ENCODE data around the gene DAPK2. TPM values are rescaled to one million over a fixed set of nuclear protein-coding genes. Genes with fewer than 3 reads are reported as not detected.

DAPK2 gene
- total and polyA plus RNA-seq, 3 experiments from 2014 or later = 2.2 to 5.5 (median 4.4) TPM

DNA sequence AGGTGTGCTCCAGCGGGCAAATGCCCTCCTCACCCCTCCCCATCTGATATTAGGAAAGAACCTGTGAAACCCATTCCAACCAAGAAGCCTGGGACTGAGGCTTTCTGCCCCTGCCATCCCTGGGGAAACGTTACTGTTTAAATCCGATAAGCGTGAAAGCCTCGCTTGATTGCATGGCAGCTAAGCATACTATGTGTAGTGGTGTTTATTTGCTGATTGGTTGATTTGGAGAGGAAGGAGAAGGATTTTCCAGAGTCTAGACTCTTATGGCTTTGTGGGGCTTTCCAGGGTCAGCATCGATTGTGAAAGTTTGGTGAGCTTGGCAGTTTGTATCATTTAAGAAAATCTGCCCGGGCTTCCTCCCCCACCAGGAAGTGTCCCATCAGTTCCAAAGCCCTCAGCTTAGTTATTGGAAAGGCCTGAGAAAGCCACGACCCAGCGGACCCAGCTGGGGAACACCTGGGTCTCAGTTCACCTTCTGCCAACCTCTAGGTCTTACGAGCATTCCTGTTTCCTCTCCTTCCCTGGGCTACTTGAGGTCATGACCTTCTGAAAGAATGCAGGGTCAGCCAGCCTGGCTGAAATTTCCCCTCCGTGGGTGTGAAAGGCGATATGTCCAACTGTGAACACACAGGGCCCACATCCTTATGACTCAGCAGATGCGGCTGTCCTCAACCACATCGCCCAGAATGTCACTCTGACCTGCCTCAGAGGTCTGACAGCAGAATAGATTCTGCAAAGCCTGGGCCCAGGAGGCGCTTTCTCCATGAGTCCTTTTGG is 149.8 kb downstream of the DAPK2 start:
- Mint-ChIP-seq H3K4me1 (peaks cover 67 to 76% (median 71%) of the 10 kb centered on the region in 3 donors), H3K9me3 (no peaks in the 10 kb centered on the region), H3K36me3 (no peaks in the 10 kb centered on the region), H3K4me3 (peak overlapping the region in 6 of 7 donors; percentile 7 to 60 (median 51)), H3K27ac (peak overlapping the region; percentile 7 to 77 (median 63)), H3K27me3 (no peaks in the 10 kb centered on the region)
- CTCF ChIA-PET = interaction anchor here (1.1 to 1.3 kb wide), 2 partner anchors 114 to 144 kb away, joined by 3 read pairs; no protein-coding TSS in a partner anchor
- POLR2A ChIA-PET = no interaction called here
- Histone ChIP-seq H3K27me3 (ENCODE audit: insufficient read depth, low read length, poor library complexity, severe bottlenecking) (no peaks in the 10 kb centered on the region), H3K27ac (ENCODE audit: low read depth, low read length) (peak overlapping the region; percentile 68), H3K4me3 (ENCODE audit: low read length) (no peak overlapping the region), H3K9me3 (ENCODE audit: low read length) (no peaks in the 10 kb centered on the region), H3K36me3 (ENCODE audit: insufficient read depth, low read length) (no peaks in the 10 kb centered on the region), H3K4me1 (ENCODE audit: insufficient read depth, low read length) (peaks cover 73% of the 10 kb centered on the region)
- DNase-seq = no peak

DNA sequence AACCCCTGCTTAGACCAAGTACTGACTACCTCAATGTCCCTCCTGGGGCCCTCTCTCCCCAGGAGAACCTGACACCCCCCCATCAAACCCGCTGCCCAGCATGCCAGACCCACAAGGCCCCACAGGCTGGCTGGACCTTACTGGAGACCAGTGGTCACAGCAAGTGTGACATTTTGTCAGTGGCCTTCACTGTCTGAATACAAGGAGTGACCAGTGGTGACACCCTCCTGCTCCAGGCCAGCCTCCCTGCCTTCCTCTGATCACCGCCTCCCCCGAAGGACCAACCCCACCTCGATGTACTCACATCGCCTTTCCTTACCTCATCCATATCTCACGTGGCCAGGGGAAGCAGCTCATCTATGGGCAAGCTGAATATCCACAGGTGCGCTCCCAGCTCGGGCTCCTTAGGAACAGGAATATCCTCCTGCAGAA is 150.5 kb downstream of the DAPK2 start:
- no peaks in the 10 kb centered on the region for H3K9me3 ChIP-seq (ENCODE audit: low read length)
- Mint-ChIP-seq H3K27ac (peak overlapping the region in 7 of 8 donors; percentile 19 to 75 (median 64)), H3K9me3 (no peaks in the 10 kb centered on the region), H3K27me3 (no peaks in the 10 kb centered on the region), H3K4me3 (no peak overlapping the region), H3K36me3 (no peaks in the 10 kb centered on the region), H3K4me1 (peaks cover 74 to 84% (median 78%) of the 10 kb centered on the region in 3 donors)
- POLR2A ChIA-PET = no interaction called here
- CTCF ChIA-PET = interaction anchor here (1.0 to 1.9 kb wide), 6 partner anchors 8 to 143 kb away, joined by 3 to 5 read pairs (median 3); no protein-coding TSS in a partner anchor
- peaks cover 80% of the 10 kb centered on the region for H3K4me1 ChIP-seq (ENCODE audit: insufficient read depth, low read length)
- no peak overlapping the region for H3K4me3 ChIP-seq (ENCODE audit: low read length)
- peak overlapping the region; percentile 68 for H3K27ac ChIP-seq (ENCODE audit: low read depth, low read length)
- no peaks in the 10 kb centered on the region for H3K36me3 ChIP-seq (ENCODE audit: insufficient read depth, low read length)
- no peaks in the 10 kb centered on the region for H3K27me3 ChIP-seq (ENCODE audit: insufficient read depth, low read length, poor library complexity, severe bottlenecking)
- DNase-seq = no peak

- H3K27me3 ChIP-seq (ENCODE audit: insufficient read depth, low read length, poor library complexity, severe bottlenecking) = no peaks in the 10 kb centered on the region
- H3K27ac ChIP-seq (ENCODE audit: low read depth, low read length) = peak overlapping the region; percentile 68
- H3K4me1 ChIP-seq (ENCODE audit: insufficient read depth, low read length) = peaks cover 86% of the 10 kb centered on the region
- Mint-ChIP-seq H3K4me1 (peaks cover 72 to 81% (median 76%) of the 10 kb centered on the region in 3 donors), H3K4me3 (peak overlapping the region in 3 of 7 donors; percentile 37 to 81 (median 53)), H3K36me3 (no peaks in the 10 kb centered on the region), H3K27me3 (no peaks in the 10 kb centered on the region), H3K9me3 (no peaks in the 10 kb centered on the region), H3K27ac (peak overlapping the region in 7 of 8 donors; percentile 27 to 75 (median 59))
- H3K4me3 ChIP-seq (ENCODE audit: low read length) = no peak overlapping the region
- DNase-seq = no peak
- H3K9me3 ChIP-seq (ENCODE audit: low read length) = no peaks in the 10 kb centered on the region
- H3K36me3 ChIP-seq (ENCODE audit: insufficient read depth, low read length) = no peaks in the 10 kb centered on the region
- ChIA-PET CTCF (interaction anchor here (0.8 to 1.9 kb wide), 6 partner anchors 9 to 606 kb away, joined by 3 to 5 read pairs (median 3); partner anchors contain the start of gene DAPK2), POLR2A (no interaction called here)
These were observed 151.1 kb downstream of the DAPK2 start for GRCh38 chr15:63895194-63895593.

GRCh38 chr15:63894662-63894949 is 151.7 kb downstream of the DAPK2 start:
- H3K27ac ChIP-seq (ENCODE audit: low read depth, low read length) = peak overlapping the region; percentile 59
- H3K36me3 Mint-ChIP-seq = no peaks in the 10 kb centered on the region
- DNase-seq = no peak
- H3K4me1 Mint-ChIP-seq = peaks cover 71 to 79% (median 75%) of the 10 kb centered on the region in 3 donors
- no peaks in the 10 kb centered on the region for H3K27me3 ChIP-seq (ENCODE audit: insufficient read depth, low read length, poor library complexity, severe bottlenecking)
- no peaks in the 10 kb centered on the region for H3K9me3 Mint-ChIP-seq
- peak overlapping the region in 2 of 8 donors; percentile 27 to 64 for H3K27ac Mint-ChIP-seq
- H3K4me1 ChIP-seq (ENCODE audit: insufficient read depth, low read length) = peaks cover 88% of the 10 kb centered on the region
- H3K4me3 ChIP-seq (ENCODE audit: low read length) = no peak overlapping the region
- H3K9me3 ChIP-seq (ENCODE audit: low read length) = no peaks in the 10 kb centered on the region
- no peaks in the 10 kb centered on the region for H3K27me3 Mint-ChIP-seq
- no peak overlapping the region for H3K4me3 Mint-ChIP-seq
- ChIA-PET CTCF (interaction anchor here (0.8 to 1.9 kb wide), 7 partner anchors 9 to 607 kb away, joined by 3 to 5 read pairs (median 3); partner anchors contain the start of gene DAPK2), POLR2A (no interaction called here)
- H3K36me3 ChIP-seq (ENCODE audit: insufficient read depth, low read length) = no peaks in the 10 kb centered on the region

GRCh38 chr15:63893866-63894661 is 152.2 kb downstream of the DAPK2 start:
- Histone ChIP-seq H3K9me3 (ENCODE audit: low read length) (no peaks in the 10 kb centered on the region), H3K27me3 (ENCODE audit: insufficient read depth, low read length, poor library complexity, severe bottlenecking) (no peaks in the 10 kb centered on the region), H3K4me3 (ENCODE audit: low read length) (no peak overlapping the region), H3K27ac (ENCODE audit: low read depth, low read length) (peak overlapping the region; percentile 59), H3K36me3 (ENCODE audit: insufficient read depth, low read length) (no peaks in the 10 kb centered on the region), H3K4me1 (ENCODE audit: insufficient read depth, low read length) (peaks cover 86% of the 10 kb centered on the region)
- CTCF ChIA-PET = interaction anchor here (1.2 to 2.8 kb wide), 5 partner anchors 9 to 175 kb away, joined by 3 to 9 read pairs (median 3); no protein-coding TSS in a partner anchor
- Mint-ChIP-seq H3K4me1 (peaks cover 68 to 74% (median 71%) of the 10 kb centered on the region in 3 donors), H3K9me3 (no peaks in the 10 kb centered on the region), H3K36me3 (no peaks in the 10 kb centered on the region), H3K4me3 (peak overlapping the region in 3 of 7 donors; percentile 69 to 71 (median 70)), H3K27me3 (no peaks in the 10 kb centered on the region), H3K27ac (peak overlapping the region in 6 of 8 donors; percentile 55 to 92 (median 83))
- POLR2A ChIA-PET = no interaction called here
- no peak for DNase-seq

- Mint-ChIP-seq H3K27me3 (no peaks in the 10 kb centered on the region), H3K4me3 (peak overlapping the region in 6 of 7 donors; percentile 23 to 71 (median 63)), H3K36me3 (no peaks in the 10 kb centered on the region), H3K9me3 (no peaks in the 10 kb centered on the region), H3K4me1 (peaks cover 66 to 77% (median 66%) of the 10 kb centered on the region in 3 donors), H3K27ac (peak overlapping the region; percentile 55 to 94 (median 90))
- ChIA-PET POLR2A (interaction anchor here (0.6 to 1.6 kb wide), 5 partner anchors 59 to 309 kb away, joined by 3 to 8 read pairs (median 3); partner anchors contain the start of gene HERC1), CTCF (interaction anchor here (0.7 to 3.5 kb wide), 13 partner anchors 8 to 283 kb away, joined by 3 to 27 read pairs (median 4); partner anchors contain the start of gene DAPK2)
- Histone ChIP-seq H3K9me3 (ENCODE audit: low read length) (no peaks in the 10 kb centered on the region), H3K27ac (ENCODE audit: low read depth, low read length) (peak overlapping the region; percentile 20), H3K4me1 (ENCODE audit: insufficient read depth, low read length) (peaks cover 87% of the 10 kb centered on the region), H3K36me3 (ENCODE audit: insufficient read depth, low read length) (no peaks in the 10 kb centered on the region), H3K27me3 (ENCODE audit: insufficient read depth, low read length, poor library complexity, severe bottlenecking) (no peaks in the 10 kb centered on the region), H3K4me3 (ENCODE audit: low read length) (peak overlapping the region; percentile 34)
- peak; percentile 53 to 87 (median 85) for DNase-seq
These were observed 153.4 kb downstream of the DAPK2 start for GRCh38 chr15:63892794-63893441.

GRCh38 chr15:63891768-63892133 is 154.5 kb downstream of the DAPK2 start:
- ChIA-PET CTCF (interaction anchor here (0.8 to 3.5 kb wide), 13 partner anchors 11 to 155 kb away, joined by 3 to 27 read pairs (median 4); partner anchors contain the start of gene DAPK2), POLR2A (interaction anchor here (1.1 to 1.6 kb wide), 3 partner anchors 58 to 176 kb away, joined by 3 to 8 read pairs (median 6); partner anchors contain the start of gene HERC1)
- H3K4me3 ChIP-seq (ENCODE audit: low read length) = peak overlapping the region; percentile 4
- Mint-ChIP-seq H3K9me3 (no peaks in the 10 kb centered on the region), H3K27ac (peak overlapping the region; percentile 55 to 94 (median 90)), H3K27me3 (no peaks in the 10 kb centered on the region), H3K4me1 (peaks cover 56 to 66% (median 57%) of the 10 kb centered on the region in 3 donors), H3K36me3 (no peaks in the 10 kb centered on the region), H3K4me3 (peak overlapping the region in 3 of 7 donors; percentile 56 to 71 (median 69))
- no peaks in the 10 kb centered on the region for H3K9me3 ChIP-seq (ENCODE audit: low read length)
- H3K4me1 ChIP-seq (ENCODE audit: insufficient read depth, low read length) = peaks cover 76% of the 10 kb centered on the region
- no peaks in the 10 kb centered on the region for H3K36me3 ChIP-seq (ENCODE audit: insufficient read depth, low read length)
- no peak overlapping the region for H3K27ac ChIP-seq (ENCODE audit: low read depth, low read length)
- no peaks in the 10 kb centered on the region for H3K27me3 ChIP-seq (ENCODE audit: insufficient read depth, low read length, poor library complexity, severe bottlenecking)
- DNase-seq = no peak

Measured in CD8-positive, alpha-beta memory T cell (primary cell).